Activated CD4-positive, alpha-beta T cell treated with anti-CD3 and anti-CD28 coated beads for 48 hours (primary cell): ENCODE results near the gene CTRB1.
A peak's percentile ranks its signal among the peaks of the same experiment; 100 is the strongest.
"Not testable (repeated sequence)": the region's sequence is repeated elsewhere in the genome, so short reads cannot be mapped to it uniquely, and the experiment has no call there.

Source experiments
- DNase-seq: peaks from one replicate; pipeline ENCODE4 v3.0.0-alpha.2; 2020

The CTRB1 gene

GRCh38 chr16:75226550-75227360, 8.0 kb downstream of the CTRB1 start:
- no peak for DNase-seq

DNA sequence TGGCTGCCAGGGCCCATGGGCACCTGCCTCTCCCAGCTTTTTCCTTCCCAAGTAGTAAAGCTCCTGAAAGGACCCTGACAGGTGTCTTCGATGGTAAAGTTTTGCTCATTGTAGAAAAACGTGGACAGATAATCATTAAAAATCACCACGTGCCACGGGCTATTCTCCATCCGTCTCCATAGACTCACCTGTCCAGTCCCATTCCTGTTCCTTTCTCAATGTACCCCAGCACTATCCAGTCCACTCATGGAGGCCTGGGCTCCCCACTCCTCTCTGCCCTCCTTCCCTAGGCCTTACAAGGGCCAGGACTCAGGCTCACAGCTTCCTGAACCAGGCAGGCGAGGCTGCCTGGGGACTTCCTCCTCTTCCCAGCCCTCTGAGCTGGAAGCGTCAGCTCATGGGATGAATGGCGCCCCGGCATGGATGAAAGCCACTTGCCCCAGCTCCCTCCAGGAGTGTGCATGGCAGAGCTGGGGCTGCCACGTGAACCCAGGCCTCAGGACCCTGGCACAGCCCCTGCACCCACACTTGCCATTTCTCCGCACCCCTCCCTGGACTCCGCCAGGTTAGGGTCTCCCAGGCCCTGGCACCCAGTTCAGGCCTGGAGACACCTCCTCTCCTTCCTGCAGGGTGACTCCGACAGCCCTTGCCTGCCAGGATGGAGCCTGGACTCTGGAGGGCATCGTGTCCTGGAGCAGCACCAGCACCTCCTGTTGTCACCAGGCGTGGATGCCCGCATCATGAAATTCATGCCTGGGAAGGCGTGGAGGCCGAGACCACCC, 8.8 kb downstream of the CTRB1 start:
- DNase-seq = no peak

- DNase-seq = no peak
Measured at GRCh38 chr16:75228143-75228976, 9.6 kb downstream of the CTRB1 start.

DNA sequence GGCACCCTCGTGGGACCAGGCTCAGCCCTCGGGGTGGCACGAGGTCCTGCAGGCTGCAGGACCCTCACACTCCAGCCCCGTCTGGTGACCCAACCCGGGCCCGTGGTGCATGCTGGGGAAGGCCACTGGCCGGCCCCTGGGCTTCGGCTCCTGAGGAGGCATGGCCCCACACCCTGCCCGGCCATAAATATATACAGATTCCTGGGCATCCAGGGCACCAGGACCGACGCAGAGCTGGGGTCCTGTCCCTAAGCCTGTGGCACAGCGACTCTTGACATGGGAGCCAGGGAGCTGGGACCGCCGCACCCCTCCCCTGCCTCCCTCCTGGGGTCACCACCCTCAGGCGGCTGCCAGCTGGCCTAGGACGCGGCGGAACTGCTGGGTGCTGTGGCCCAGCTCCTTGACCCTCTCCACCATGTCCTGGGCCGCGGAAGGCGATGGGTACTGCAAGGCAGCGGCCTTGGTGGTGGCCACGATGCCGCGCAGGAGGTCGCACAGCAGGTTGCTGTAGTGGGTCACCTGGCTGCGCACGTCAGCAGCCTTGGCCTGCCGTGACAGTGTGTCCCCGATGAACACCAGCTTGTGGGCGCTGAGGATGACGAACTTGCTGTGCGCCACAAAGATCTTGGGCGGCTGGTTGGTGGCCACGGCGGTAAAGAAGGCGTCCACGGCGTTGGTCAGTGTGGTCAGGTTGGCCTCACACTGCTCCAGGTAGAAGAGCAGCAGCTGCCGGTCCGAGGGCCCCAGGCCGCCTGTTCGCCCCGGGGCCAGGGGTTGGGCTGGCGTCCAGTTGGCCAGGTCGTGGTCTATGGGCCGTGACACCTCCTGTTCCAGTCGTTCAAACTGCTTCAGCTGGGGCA, 10.6 kb downstream of the CTRB1 start:
- no peak for DNase-seq

DNA sequence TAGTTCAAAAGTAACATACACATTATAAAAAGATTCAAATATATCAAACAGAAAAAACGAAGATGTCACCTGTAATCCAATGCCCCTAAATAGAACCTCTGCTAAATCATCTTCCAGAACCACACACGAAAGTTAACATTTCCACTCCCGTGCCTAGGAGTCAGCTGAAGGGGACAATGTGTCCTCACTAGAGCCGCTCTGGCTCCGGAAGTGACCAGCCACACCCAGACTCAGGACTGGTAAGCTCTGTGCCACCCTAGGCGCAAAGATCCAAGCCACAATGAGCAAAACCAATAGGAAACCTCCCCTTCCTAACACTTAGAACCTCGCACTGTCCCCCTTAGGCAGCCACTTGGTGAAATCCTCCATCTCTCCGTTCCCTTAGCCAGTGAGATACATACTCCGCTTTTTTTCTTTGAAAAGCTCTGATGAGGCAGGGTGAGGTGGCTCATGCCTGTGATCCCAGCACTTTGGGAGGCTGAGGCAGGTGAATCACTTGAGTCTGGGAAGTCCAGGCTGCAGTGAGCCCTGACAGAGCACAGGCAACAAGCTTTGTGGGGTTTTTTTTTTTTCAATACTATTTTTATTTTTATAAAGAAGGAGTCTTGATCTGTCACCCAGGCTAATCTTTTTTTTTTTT, 11.8 kb downstream of the CTRB1 start:
- DNase-seq = no peak

GRCh38 chr16:75231570-75231969, 12.8 kb downstream of the CTRB1 start:
- DNase-seq = no peak

- no peak for DNase-seq
Measured at GRCh38 chr16:75233611-75233938, 14.8 kb downstream of the CTRB1 start.

GRCh38 chr16:75234856-75235696, 16.3 kb downstream of the CTRB1 start:
- DNase-seq = no peak

DNA sequence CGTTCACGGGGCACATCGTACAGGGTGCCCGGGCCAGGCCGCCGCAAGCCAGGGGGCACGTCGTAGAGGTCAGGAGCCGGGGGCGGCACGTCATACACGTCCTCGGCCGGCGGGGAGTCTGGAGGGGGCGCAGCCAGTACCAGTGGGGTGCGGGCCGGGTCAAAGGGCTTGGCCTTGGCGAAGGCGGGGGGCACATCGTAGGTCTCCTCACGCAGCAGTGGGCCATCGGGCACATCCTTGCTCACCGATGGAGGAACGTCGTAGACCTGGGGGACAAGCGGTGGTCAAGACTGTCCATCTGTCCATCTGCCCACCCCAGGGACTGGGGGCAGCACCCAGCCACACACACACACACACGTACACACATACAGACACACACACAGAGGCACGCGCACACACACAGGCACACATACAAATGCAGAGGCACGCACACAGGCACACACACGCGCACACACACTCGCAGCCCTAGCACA, 17.0 kb downstream of the CTRB1 start:
- no peak for DNase-seq

GRCh38 chr16:75236232-75236631, 17.4 kb downstream of the CTRB1 start:
- peak; percentile 60 for DNase-seq

- no peak for DNase-seq
Measured at GRCh38 chr16:75236736-75237397, 18.1 kb downstream of the CTRB1 start.

GRCh38 chr16:75237398-75238131, 18.8 kb downstream of the CTRB1 start:
- no peak for DNase-seq

DNA sequence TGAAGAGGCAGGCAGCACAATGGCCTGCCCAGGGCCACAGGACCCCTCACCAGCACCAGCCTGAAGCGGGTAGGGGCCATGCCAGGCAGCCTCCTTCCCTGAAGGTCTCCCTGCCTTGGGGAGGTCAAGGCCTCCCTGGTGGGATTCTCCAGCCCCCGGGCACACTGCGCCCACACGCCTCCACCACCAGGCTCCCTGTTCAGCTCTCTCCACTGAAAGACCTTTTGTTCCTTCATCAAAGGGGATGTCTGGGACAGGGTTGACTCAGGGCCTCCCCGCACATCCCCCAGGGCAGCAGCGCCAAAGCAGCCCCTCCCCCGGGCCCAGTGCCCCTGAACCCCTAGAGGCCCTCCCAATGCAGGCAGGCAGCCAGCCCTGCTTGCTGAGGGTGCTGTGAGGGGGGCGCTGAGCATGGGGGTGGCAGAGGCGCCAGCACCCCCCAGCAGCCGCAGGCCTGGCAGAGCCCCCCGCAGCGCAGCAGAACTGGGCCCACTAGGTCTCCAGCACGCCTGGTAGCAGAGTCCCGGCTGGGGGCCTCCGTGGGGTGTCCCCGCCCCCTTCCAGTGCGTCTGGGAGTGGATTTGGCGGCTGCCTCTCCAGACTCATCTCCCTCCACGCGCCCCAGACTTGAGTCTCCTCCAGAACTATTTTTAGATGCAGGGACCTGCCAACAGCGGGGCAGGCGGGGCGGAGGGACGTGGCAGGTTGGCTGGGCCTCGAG, 19.5 kb downstream of the CTRB1 start:
- DNase-seq = no peak

GRCh38 chr16:75238853-75239541, 20.2 kb downstream of the CTRB1 start:
- DNase-seq = no peak

- no peak for DNase-seq
Measured at GRCh38 chr16:75239542-75240122, 20.8 kb downstream of the CTRB1 start.

- not testable (repeated sequence) for DNase-seq
Measured at GRCh38 chr16:75240633-75241032, 21.8 kb downstream of the CTRB1 start.

DNA sequence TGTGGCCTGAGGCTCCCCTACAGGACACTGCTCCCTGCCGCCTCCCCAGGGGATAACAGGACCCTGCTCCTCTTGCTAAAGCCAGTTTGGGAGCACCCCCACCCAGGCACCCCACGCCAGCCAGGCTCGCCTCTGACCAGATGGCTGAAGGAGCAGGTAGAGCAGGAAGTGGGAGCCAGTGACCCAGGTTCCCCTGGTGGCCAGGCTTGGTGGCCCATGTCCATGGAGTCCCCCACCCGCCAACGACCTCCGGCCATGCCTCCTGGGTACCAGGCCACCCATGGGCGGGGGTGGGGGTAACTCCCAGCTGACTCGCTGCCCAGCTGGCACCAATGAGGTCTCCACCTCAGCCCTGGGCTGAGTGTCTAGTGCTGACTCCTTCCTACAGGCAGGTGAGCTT, 22.6 kb downstream of the CTRB1 start:
- DNase-seq = no peak

GRCh38 chr16:75241955-75242354, 23.2 kb downstream of the CTRB1 start:
- DNase-seq = no peak
